GM18511 (cell line): ENCODE results near the gene ALDH1L1.

Experiments
- ATAC-seq: cut with Tn5 transposase; IDR thresholded peaks from one replicate; pipeline ENCODE4 v1.9.1; 2021; ENCODE audit warnings: mild to moderate bottlenecking, moderate library complexity; ENCODE audit not compliant: unreplicated experiment

Gene ALDH1L1

DNA sequence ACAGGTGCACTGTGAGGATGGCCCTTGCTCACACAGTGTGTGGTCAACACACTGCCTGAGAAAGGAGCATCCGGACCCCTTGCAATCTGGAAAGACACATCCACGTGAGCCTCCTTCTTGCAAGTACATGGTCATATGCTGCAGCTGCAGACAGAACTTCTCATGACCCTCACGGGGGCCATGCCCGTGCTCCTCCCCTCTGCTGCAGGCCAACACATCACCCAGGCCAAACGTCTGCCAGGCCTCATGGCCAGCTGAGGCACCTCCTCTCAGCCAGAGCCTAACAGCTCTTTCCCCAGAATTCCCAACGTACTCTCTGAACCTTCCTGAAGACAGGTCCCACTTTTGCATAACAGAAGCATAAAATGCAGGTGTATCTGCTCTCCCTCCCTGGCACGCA is 121.7 kb downstream of the ALDH1L1 start:
- ATAC-seq, result no peak

DNA sequence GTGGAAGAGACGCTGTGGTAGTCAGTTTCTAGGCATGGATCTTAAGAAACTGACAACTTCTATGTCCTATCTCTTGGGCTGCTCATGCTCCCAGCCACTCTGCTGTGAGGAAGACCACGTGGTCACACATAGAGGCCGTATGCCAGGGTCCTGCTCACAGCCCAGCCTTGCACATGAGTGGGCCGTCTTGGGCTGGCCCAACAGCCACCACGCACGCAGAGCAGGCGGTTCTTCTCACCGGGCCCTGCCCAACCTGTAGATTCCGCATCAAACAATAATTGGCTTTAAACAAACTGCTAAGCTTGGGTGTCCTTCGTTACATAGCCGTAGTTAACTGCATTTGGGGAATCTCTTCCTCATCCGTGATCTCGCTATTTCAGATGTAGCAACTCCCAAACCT is 122.5 kb downstream of the ALDH1L1 start:
- ATAC-seq, result no peak

DNA sequence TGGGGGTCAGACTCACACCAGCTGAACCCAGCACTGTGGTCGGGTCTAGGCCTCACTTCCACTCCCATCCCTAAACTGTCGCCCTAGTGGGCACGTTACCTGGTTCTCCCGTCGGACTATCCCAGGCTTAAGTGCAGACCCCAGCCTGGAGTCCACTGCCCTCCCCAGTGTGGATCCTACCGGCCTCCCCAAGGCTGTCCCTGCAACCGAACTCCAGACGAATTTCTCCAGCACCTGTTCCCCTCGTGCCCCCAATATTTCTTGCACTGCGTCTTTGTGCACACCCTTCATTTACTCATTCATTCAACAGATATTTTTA is 122.9 kb downstream of the ALDH1L1 start:
- no peak for ATAC-seq

DNA sequence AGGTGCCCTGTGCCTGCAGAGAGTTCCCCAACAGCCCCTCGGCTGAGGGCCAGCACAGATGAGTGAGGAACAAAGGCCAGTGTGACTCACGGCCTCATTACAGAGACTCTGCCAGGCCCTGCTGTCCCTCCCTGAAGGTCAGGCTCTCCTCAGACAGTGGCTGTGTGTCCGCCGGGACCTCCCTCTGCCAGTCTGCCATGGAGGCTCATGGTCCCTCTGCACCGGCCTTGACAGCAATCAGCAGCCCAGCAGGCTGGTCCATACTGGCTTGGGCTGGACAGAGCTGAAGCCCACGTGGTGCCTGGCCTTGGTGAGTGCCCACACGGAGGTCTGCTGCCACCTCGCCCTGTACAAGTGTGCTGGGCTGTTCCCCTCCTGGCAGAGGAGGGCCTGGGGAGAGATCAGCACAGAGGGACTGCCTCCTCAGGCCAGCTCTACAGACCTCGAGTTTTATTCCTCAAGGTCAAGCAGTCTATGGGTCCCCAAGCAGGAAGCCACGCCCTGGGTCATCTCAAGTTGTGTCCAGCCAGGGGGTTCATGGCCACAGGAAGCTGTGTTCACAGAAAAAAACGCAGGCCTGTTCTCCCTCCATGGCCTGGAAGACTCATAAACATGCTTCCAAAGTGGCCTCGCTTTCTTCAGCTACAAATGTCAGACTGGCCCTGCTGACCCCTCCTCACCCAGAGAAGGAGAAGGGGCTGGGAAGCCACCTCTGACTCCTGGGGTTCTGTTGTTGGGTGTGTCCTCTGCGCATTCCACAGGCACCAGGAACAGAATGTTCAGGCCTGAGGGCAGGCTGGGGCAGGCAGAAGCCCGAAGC is 123.5 kb downstream of the ALDH1L1 start:
- no peak for ATAC-seq

DNA sequence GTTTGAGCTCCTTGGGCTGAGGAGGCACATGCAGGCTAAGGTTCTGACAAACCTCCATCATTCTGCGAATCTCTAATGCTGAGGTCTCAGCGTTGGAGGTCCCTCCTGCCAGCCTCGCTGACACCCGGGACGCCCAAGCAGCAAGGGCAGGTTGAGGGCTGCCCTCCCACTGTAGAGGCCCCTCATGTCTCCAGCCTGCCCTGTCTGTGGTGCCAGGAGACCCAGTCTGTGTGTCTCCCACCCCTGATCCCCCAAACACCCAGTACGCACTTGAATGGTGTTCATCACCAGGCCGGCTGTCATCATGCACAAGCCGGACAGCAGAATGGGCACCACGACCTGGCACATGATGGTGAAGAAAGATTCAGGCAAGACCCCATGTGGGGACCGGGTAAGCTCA is 124.3 kb downstream of the ALDH1L1 start:
- no peak for ATAC-seq

DNA sequence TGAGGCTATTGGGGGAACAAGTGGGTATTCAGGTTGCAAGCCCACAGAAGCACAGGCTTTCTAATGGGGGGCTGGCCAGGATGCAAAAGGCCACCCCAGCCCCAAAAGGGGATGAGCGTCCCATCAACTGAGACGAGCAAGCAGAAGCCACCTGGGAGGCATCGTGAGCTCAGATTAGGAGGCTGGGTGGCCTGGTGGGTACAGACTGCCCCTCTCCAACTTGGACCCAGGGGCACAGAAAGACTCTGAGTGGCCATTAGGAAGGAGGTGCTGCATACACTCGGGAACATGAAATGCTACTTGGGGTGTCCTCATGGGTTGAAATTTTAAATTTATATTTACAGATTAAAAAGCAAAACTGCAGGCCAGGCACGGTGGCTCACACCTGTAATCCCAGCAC is 125.5 kb downstream of the ALDH1L1 start:
- ATAC-seq, result no peak

DNA sequence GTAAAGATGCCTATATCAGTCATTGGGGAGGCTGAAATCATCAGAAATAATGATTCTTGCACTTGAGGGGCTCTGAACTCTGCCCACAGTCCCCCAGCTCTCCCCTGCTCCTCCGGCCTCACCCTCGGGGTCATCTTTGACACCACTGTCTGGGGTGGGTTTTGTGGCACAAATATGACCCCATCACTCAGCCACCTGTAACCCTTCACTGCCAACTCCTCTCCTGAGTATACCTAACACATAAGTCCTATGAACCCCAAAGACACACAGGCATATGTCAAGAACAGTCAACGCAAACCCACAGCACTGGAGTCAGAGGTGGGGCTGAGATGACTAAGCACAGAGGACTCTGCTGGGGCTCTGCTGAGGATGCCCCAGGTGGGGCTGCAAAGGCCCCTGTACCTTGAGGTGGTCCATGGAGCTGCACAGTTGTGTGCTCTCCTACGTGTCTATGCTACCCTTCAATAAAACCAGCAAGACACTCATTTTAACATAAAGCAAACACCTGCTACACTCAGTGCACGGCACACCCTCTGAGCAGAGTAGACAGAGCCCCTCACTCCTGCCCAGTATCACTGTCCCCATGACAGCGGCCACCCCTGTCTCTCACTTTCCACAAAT is 126.3 kb downstream of the ALDH1L1 start:
- ATAC-seq, result no peak
